WTC11 (cell line): ENCODE data around the gene P3H3. TPM values are rescaled to one million over a fixed set of nuclear protein-coding genes. Genes with fewer than 3 reads are reported as not detected.

Experiments
- ATAC-seq: fragments of 200-7000 bp; cut with Tn5 transposase; 2 replicates; pipeline ENCODE4 v1.10.0; 2021; ENCODE audit warnings: mild to moderate bottlenecking, moderate library complexity
- CTCF ChIA-PET: fragments of 300-600 bp; sonication (Branson Sonifier 250); formaldehyde crosslinking; loops from one replicate; lab custom pipeline; 2021; ENCODE audit warnings: antibody characterized with exemption; lab: Charles Lee
- POLR2A ChIA-PET: fragments of 350-600 bp; sonication (Branson Sonifier 250); formaldehyde crosslinking; loops from one replicate; lab custom pipeline; 2021; ENCODE audit warnings: antibody characterized with exemption; lab: Charles Lee
- DNase-seq: peaks from one replicate; pipeline ENCODE4 v3.0.0; 2021; ENCODE audit warnings: low spot score
- H3K27ac Mint-ChIP-seq: 2 replicates; pipeline ENCODE4 v1.8.0; 2021; ENCODE audit warnings: mixed read lengths
- H3K27me3 Mint-ChIP-seq: 2 replicates; pipeline ENCODE4 v1.8.0; 2021; ENCODE audit warnings: low read depth, mild to moderate bottlenecking, moderate library complexity, mixed read lengths
- H3K36me3 Mint-ChIP-seq: 2 replicates; pipeline ENCODE4 v1.8.0; 2021; ENCODE audit warnings: mixed read lengths
- H3K4me1 Mint-ChIP-seq: 2 replicates; pipeline ENCODE4 v1.8.0; 2022; ENCODE audit warnings: mixed read lengths
- H3K4me3 Mint-ChIP-seq: 2 replicates; pipeline ENCODE4 v1.8.0; 2021; ENCODE audit warnings: mild to moderate bottlenecking, moderate library complexity, mixed read lengths
- H3K9me3 Mint-ChIP-seq: 2 replicates; pipeline ENCODE4 v1.8.0; 2021; ENCODE audit warnings: mixed read lengths
- ATF1 ChIP-seq: sonication (generic); formaldehyde crosslinking; IDR thresholded peaks from 2 replicates; pipeline ENCODE4 v1.8.1; 2023; ENCODE audit warnings: mild to moderate bottlenecking, moderate library complexity, missing genetic modification reagents
- CDX4 ChIP-seq: fragments of 250-450 bp; sonication (Bioruptor Pico); IDR thresholded peaks from 2 replicates; pipeline ENCODE4 v1.9.0; 2021; ENCODE audit warnings: moderate library complexity, mild to moderate bottlenecking, inconsistent platforms, borderline replicate concordance
- ESRRA ChIP-seq: sonication (generic); formaldehyde crosslinking; IDR thresholded peaks from 2 replicates; pipeline ENCODE4 v1.8.1; 2022; ENCODE audit warnings: mild to moderate bottlenecking, missing genetic modification reagents, borderline replicate concordance
- FOXK1 ChIP-seq: sonication (generic); formaldehyde crosslinking; IDR thresholded peaks from 2 replicates; pipeline ENCODE4 v1.8.0; 2022; ENCODE audit warnings: mild to moderate bottlenecking, moderate library complexity, missing genetic modification reagents
- FOXP4 ChIP-seq: sonication (generic); formaldehyde crosslinking; IDR thresholded peaks from 2 replicates; pipeline ENCODE4 v1.8.0; 2022; ENCODE audit warnings: mild to moderate bottlenecking, missing genetic modification reagents
- GRHL2 ChIP-seq: fragments of 250-450 bp; sonication (Bioruptor Pico); IDR thresholded peaks from 2 replicates; pipeline ENCODE4 v1.8.0; 2022; ENCODE audit warnings: mild to moderate bottlenecking, moderate library complexity; ENCODE audit not compliant: insufficient replicate concordance, severe bottlenecking
- JUN ChIP-seq: sonication (generic); formaldehyde crosslinking; IDR thresholded peaks from 2 replicates; pipeline ENCODE4 v1.8.0; 2023; ENCODE audit warnings: mild to moderate bottlenecking, missing genetic modification reagents
- NFATC4 ChIP-seq: fragments of 250-450 bp; sonication (Bioruptor Pico); IDR thresholded peaks from 2 replicates; pipeline ENCODE4 v1.9.0; 2021; ENCODE audit warnings: mild to moderate bottlenecking
- NR2C2 ChIP-seq: sonication (generic); formaldehyde crosslinking; IDR thresholded peaks from 2 replicates; pipeline ENCODE4 v1.8.0; 2022; ENCODE audit warnings: mild to moderate bottlenecking, missing genetic modification reagents
- SMAD4 ChIP-seq: sonication (generic); formaldehyde crosslinking; IDR thresholded peaks from 2 replicates; pipeline ENCODE4 v1.8.0; 2022; ENCODE audit warnings: mild to moderate bottlenecking, missing genetic modification reagents
- TCF7 ChIP-seq: sonication (generic); formaldehyde crosslinking; IDR thresholded peaks from 2 replicates; pipeline ENCODE4 v1.8.0; 2022; ENCODE audit warnings: mild to moderate bottlenecking, low read depth, missing genetic modification reagents, moderate library complexity
- USF1 ChIP-seq: sonication (generic); formaldehyde crosslinking; IDR thresholded peaks from 2 replicates; pipeline ENCODE4 v1.8.0; 2022; ENCODE audit warnings: mild to moderate bottlenecking, missing genetic modification reagents
- ZNF219 ChIP-seq: sonication (generic); formaldehyde crosslinking; IDR thresholded peaks from 2 replicates; pipeline ENCODE4 v1.8.0; 2023; ENCODE audit warnings: missing genetic modification reagents, mild to moderate bottlenecking, borderline replicate concordance
- ZNF263 ChIP-seq: sonication (generic); formaldehyde crosslinking; IDR thresholded peaks from 2 replicates; pipeline ENCODE4 v1.8.1; 2022; ENCODE audit warnings: low read depth, mild to moderate bottlenecking, moderate library complexity, missing genetic modification reagents
- ZNF317 ChIP-seq: sonication (generic); formaldehyde crosslinking; IDR thresholded peaks from 2 replicates; pipeline ENCODE4 v1.8.1; 2023; ENCODE audit warnings: low read depth, mild to moderate bottlenecking, moderate library complexity, missing genetic modification reagents, borderline replicate concordance
- total RNA-seq: library from RNA; stranded (reverse); gene quantifications from 3 replicates; pipeline ENCODE4 v1.2.3, GENCODE V29; 2021
- TF ChIP-seq, protein P1 (sequence below): fragments of 250-450 bp; sonication (Bioruptor Pico); IDR thresholded peaks from 2 replicates; pipeline ENCODE4 v1.9.0; 2021; ENCODE audit warnings: mild to moderate bottlenecking
- TF ChIP-seq, protein P2 (sequence below): fragments of 200-600 bp; IDR thresholded peaks from 2 replicates; pipeline ENCODE4 v1.8.0; 2022; ENCODE audit warnings: antibody characterized with exemption
- TF ChIP-seq, protein P3 (sequence below): sonication (generic); formaldehyde crosslinking; IDR thresholded peaks from 2 replicates; pipeline ENCODE4 v1.8.0; 2022; ENCODE audit warnings: mild to moderate bottlenecking, missing genetic modification reagents
- TF ChIP-seq, protein P4 (sequence below): sonication (generic); formaldehyde crosslinking; IDR thresholded peaks from 2 replicates; pipeline ENCODE4 v1.8.1; 2023; ENCODE audit warnings: mild to moderate bottlenecking, missing genetic modification reagents, moderate library complexity

P3H3 gene
- total RNA-seq, 1 experiment from 2014 or later, result 50.7 TPM

DNA sequence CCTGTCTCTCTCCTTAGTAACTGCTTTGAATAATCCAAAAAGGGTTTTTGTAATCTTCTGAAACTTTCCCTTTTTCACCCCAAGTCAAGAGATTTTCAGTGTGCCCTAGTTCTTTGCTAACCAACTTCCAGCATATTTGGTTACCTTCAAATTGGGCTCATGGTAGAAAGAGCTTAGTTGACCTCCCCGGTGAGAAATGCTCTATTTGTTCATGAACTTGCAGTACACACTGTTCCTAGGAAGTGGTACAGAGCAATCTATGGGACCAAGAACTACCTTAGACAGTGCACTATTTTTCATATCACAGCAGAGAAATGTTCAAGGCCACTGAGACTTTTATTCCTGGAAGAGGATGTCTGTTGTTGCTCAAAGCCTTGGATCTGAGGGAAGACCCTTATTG lies 25.4 kb downstream of the P3H3 start:
- H3K36me3 Mint-ChIP-seq, result peaks cover 38% of the 10 kb centered on the region
- no peaks in the 10 kb centered on the region for H3K27me3 Mint-ChIP-seq
- peaks cover 19% of the 10 kb centered on the region for H3K4me1 Mint-ChIP-seq
- CTCF ChIA-PET, result interaction anchor here (0.6 to 6.0 kb wide), 7 partner anchors 12 to 169 kb away, joined by 3 to 181 read pairs (median 27); partner anchors contain the start of genes GNB3, PTMS, SPSB2 and TPI1
- no peak for TF ChIP-seq FOXK1 (CRISPR knock-in tag)
- no peak for TF ChIP-seq SMAD4 (CRISPR knock-in tag)
- no peak for TF ChIP-seq TCF7 (CRISPR knock-in tag)
- TF ChIP-seq, protein P1, sequence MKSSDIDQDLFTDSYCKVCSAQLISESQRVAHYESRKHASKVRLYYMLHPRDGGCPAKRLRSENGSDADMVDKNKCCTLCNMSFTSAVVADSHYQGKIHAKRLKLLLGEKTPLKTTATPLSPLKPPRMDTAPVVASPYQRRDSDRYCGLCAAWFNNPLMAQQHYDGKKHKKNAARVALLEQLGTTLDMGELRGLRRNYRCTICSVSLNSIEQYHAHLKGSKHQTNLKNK (CRISPR knock-in tag), result no peak
- TF ChIP-seq CDX4 (CRISPR knock-in tag), result no peak
- TF ChIP-seq, protein P2, sequence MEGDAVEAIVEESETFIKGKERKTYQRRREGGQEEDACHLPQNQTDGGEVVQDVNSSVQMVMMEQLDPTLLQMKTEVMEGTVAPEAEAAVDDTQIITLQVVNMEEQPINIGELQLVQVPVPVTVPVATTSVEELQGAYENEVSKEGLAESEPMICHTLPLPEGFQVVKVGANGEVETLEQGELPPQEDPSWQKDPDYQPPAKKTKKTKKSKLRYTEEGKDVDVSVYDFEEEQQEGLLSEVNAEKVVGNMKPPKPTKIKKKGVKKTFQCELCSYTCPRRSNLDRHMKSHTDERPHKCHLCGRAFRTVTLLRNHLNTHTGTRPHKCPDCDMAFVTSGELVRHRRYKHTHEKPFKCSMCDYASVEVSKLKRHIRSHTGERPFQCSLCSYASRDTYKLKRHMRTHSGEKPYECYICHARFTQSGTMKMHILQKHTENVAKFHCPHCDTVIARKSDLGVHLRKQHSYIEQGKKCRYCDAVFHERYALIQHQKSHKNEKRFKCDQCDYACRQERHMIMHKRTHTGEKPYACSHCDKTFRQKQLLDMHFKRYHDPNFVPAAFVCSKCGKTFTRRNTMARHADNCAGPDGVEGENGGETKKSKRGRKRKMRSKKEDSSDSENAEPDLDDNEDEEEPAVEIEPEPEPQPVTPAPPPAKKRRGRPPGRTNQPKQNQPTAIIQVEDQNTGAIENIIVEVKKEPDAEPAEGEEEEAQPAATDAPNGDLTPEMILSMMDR, result no peak
- no peak for TF ChIP-seq ZNF317
- TF ChIP-seq ATF1 (CRISPR knock-in tag), result no peak
- DNase-seq (no peak), ATAC-seq (no peak)
- peak overlapping the region; percentile 95 for H3K4me3 Mint-ChIP-seq
- POLR2A ChIA-PET, result interaction anchor here (0.6 to 3.0 kb wide), 5 partner anchors 14 to 90 kb away, joined by 3 to 33 read pairs (median 14); partner anchors contain the start of genes C12orf57, RNU7-1, SPSB2 and TPI1
- H3K9me3 Mint-ChIP-seq, result no peaks in the 10 kb centered on the region
- H3K27ac Mint-ChIP-seq, result peak overlapping the region; percentile 38

DNA sequence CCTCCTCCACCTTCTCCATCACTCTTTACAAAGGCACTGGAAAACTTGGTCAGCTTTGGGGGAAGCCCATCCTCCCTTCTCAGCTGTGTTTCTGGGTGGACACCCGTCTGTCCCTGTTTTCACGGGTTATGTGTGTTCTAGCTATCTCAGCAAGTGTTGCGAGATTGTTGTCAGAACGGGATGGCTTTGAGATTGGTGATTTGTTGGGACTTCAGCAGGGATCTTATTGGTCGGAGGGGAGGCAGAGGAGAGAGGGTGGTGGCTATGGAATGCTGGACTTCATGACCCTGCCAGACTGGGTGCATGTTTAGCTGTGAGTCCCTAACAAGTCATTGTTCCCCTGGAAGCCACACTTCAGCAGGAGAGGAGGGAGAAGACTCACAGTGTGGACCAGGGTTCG lies 25.8 kb downstream of the P3H3 start:
- H3K27ac Mint-ChIP-seq, result peak overlapping the region; percentile 31; the same call in 1 of the 2 replicates

GRCh38 chr12:6855322-6855721 lies 27.1 kb downstream of the P3H3 start:
- H3K4me3 Mint-ChIP-seq, result no peak overlapping the region
- CTCF ChIA-PET, result interaction anchor here (0.5 to 6.0 kb wide), 2 partner anchors 14 to 77 kb away, joined by 3 to 181 read pairs; partner anchors contain the start of genes SPSB2 and TPI1
- POLR2A ChIA-PET, result no interaction called here
- DNase-seq (no peak), ATAC-seq (no peak)
- no peak overlapping the region for H3K27ac Mint-ChIP-seq
- H3K9me3 Mint-ChIP-seq, result no peaks in the 10 kb centered on the region
- no peaks in the 10 kb centered on the region for H3K27me3 Mint-ChIP-seq
- TF ChIP-seq NR2C2 (no peak), JUN (no peak), NFATC4 (CRISPR knock-in tag) (no peak), GRHL2 (CRISPR knock-in tag) (no peak), ZNF263 (CRISPR knock-in tag) (no peak), ESRRA (no peak)
- TF ChIP-seq, protein P3, sequence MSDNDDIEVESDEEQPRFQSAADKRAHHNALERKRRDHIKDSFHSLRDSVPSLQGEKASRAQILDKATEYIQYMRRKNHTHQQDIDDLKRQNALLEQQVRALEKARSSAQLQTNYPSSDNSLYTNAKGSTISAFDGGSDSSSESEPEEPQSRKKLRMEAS (CRISPR knock-in tag), result no peak
- TF ChIP-seq, protein P4, sequence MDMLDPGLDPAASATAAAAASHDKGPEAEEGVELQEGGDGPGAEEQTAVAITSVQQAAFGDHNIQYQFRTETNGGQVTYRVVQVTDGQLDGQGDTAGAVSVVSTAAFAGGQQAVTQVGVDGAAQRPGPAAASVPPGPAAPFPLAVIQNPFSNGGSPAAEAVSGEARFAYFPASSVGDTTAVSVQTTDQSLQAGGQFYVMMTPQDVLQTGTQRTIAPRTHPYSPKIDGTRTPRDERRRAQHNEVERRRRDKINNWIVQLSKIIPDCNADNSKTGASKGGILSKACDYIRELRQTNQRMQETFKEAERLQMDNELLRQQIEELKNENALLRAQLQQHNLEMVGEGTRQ, result no peak
- H3K36me3 Mint-ChIP-seq, result peaks cover 41% of the 10 kb centered on the region
- peaks cover 12% of the 10 kb centered on the region for H3K4me1 Mint-ChIP-seq

More for the DNA sequence above, 25.8 kb downstream of the P3H3 start:
- Mint-ChIP-seq H3K4me3 (peak overlapping the region; percentile 95), H3K9me3 (no peaks in the 10 kb centered on the region), H3K27me3 (no peaks in the 10 kb centered on the region), H3K4me1 (peaks cover 19% of the 10 kb centered on the region)
- POLR2A ChIA-PET, result no interaction called here
- ATAC-seq, result no peak
- no peak for DNase-seq
- TF ChIP-seq USF1, result no peak
- TF ChIP-seq FOXP4 (CRISPR knock-in tag), result no peak
- TF ChIP-seq ZNF219 (CRISPR knock-in tag), result no peak
- TF ChIP-seq, all 79 proteins: peak for 0
- peaks cover 40% of the 10 kb centered on the region for H3K36me3 Mint-ChIP-seq
- CTCF ChIA-PET, result interaction anchor here (3.1 to 6.0 kb wide), 4 partner anchors 13 to 37 kb away, joined by 23 to 181 read pairs (median 41); partner anchors contain the start of genes GNB3, SPSB2 and TPI1
